ENCODE measurements around the gene CSMD2. TPM values are rescaled to one million over a fixed set of nuclear protein-coding genes. Genes with fewer than 3 reads are reported as not detected.

CSMD2 gene
- total and polyA plus RNA-seq, 2 of the 8 experiments (the other 6 are each of a cell fraction or from before 2014, with no cell fraction given), result 7.0 to 14.7 TPM

- Histone ChIP-seq H3K4ac (replicated peaks; ENCODE audit: insufficient read length, low read depth, low read length) (no peak overlapping the region), H4K8ac (ENCODE audit: extremely low read depth, insufficient read depth, low read length) (no peak overlapping the region), H3K23me2 (ENCODE audit: low read depth, low read length) (no peaks in the 10 kb centered on the region), H3K14ac (ENCODE audit: insufficient read length) (no peak overlapping the region), H4K20me1 (replicated peaks in 1 of 2; ENCODE audit: control insufficient read depth in 1 of 2, insufficient read depth in 2 of 2, low read length in 2 of 2) (peaks cover 10 to 21% of the 10 kb centered on the region in 2 experiments), H2BK5ac (ENCODE audit: low read depth, low read length) (no peak overlapping the region), H3K4me3 (ENCODE audit: extremely low read depth in 1 of 4, insufficient read depth in 2 of 4, low read depth in 3 of 4, low read length in 4 of 4) (no peak overlapping the region), H3K27me3 (replicated peaks in 1 of 4; ENCODE audit: control insufficient read depth in 3 of 4, extremely low read depth in 1 of 4, insufficient read depth in 3 of 4, low read length in 3 of 4) (no peaks in the 10 kb centered on the region), H2BK20ac (ENCODE audit: low read length) (no peak overlapping the region), H3K56ac (replicated peaks; ENCODE audit: insufficient read length, low read depth, low read length) (no peak overlapping the region), H3K27ac (ENCODE audit: low read depth, low read length) (no peak overlapping the region), H2AK5ac (ENCODE audit: low read depth, low read length) (no peak overlapping the region), H3K18ac (ENCODE audit: extremely low read depth, low read length) (no peak overlapping the region), H3K4me2 (ENCODE audit: insufficient read depth in 1 of 2, low read depth in 2 of 2, low read length in 2 of 2) (no peak overlapping the region), H4K5ac (ENCODE audit: insufficient read length, low read depth, low read length) (no peak overlapping the region), H2BK12ac (ENCODE audit: low read depth, low read length) (no peak overlapping the region), H2AFZ (ENCODE audit: low read length) (no peak overlapping the region), H3K79me1 (ENCODE audit: low read depth, low read length) (peaks cover 21% of the 10 kb centered on the region), H2BK15ac (ENCODE audit: low read length) (no peak overlapping the region), H3K79me2 (ENCODE audit: control insufficient read depth in 1 of 2, insufficient read depth in 2 of 2, low read length in 2 of 2) (peaks cover 0 to 26% of the 10 kb centered on the region in 2 experiments; a peak in 2 of 4 replicates), H4K91ac (replicated peaks; ENCODE audit: insufficient read length, low read length) (no peak overlapping the region), H3K4me1 (replicated peaks in 1 of 4; ENCODE audit: control insufficient read depth in 3 of 4, insufficient read depth in 4 of 4, low read length in 3 of 4) (peaks cover 4 to 10% (median 6%) of the 10 kb centered on the region in 4 experiments; a peak in 6 of 7 replicates), H3K9me3 (ENCODE audit: insufficient read depth in 2 of 2, low read depth in 1 of 2, low read length in 1 of 2) (peaks cover 0 to 2% of the 10 kb centered on the region in 2 experiments; a peak in 1 of 4 replicates), H3K23ac (ENCODE audit: insufficient read length) (no peak overlapping the region), H3K36me3 (ENCODE audit: control insufficient read depth in 2 of 4, insufficient read depth in 4 of 4, low read length in 3 of 4) (peaks cover 0 to 4% (median 0%) of the 10 kb centered on the region in 4 experiments; a peak in 1 of 8 replicates), H2BK120ac (replicated peaks; ENCODE audit: low read depth, low read length) (no peak overlapping the region), H3K9ac (replicated peaks in 1 of 4; ENCODE audit: extremely low read depth in 1 of 4, low read depth in 3 of 4, low read length in 3 of 4) (no peak overlapping the region)
- FAIRE-seq, result no peak
- CTCF ChIA-PET (ENCODE audit: partially characterized antibody), result interaction anchor here (2.3 kb wide), 1 partner anchor 23 kb away, joined by 10 read pairs; no protein-coding TSS in a partner anchor
- TF ChIP-seq BCL11A (IDR thresholded peaks at IDR 0.05; ENCODE audit: low read depth in 2 of 2, low read length in 2 of 2) (no peak), BACH1 (IDR thresholded peaks at IDR 0.05; ENCODE audit: low read length) (no peak), CBX5 (IDR thresholded peaks at IDR 0.05; ENCODE audit: low read depth, low read length) (no peak), CEBPB (IDR thresholded peaks at IDR 0.05; ENCODE audit: low read depth, low read length) (no peak), YY1 (IDR thresholded peaks at IDR 0.05; ENCODE audit: low read depth, low read length) (no peak)
- POLR2A ChIA-PET (ENCODE audit: partially characterized antibody), result no interaction called here
- WGBS, 2 experiments (ENCODE audit: extremely low coverage in 1 of 2, insufficient coverage in 1 of 2, insufficient read length in 1 of 2, insufficient replicate concordance in 2 of 2, low coverage in 1 of 2, low lambda C conversion rate in 2 of 2, missing lambda C conversion rate in 1 of 2), result 92% methylated on average over 5 of the region's 5 CpGs; no CpG with 5 or more reads in 1 of the 2 experiments
- no peak for DNase-seq (ENCODE audit: low read depth in 1 of 2, low spot score in 2 of 2)
These were observed 104.8 kb downstream of the CSMD2 start for GRCh38 chr1:34060187-34060730.
